AG04449 (cell line): Measurements from ENCODE around the gene KLF12.

Source experiments
- CTCF ChIA-PET: fragments of 350-600 bp; formaldehyde crosslinking; extraction: SDS; loops from one replicate; lab custom pipeline; 2021; ENCODE audit warnings: antibody characterized with exemption; lab: Yijun Ruan, JAX
- POLR2A ChIA-PET: fragments of 400-600, 350-600 bp; formaldehyde crosslinking; extraction: SDS; loops from one replicate; lab custom pipeline; 2020; ENCODE audit warnings: antibody characterized with exemption, inconsistent platforms; lab: Yijun Ruan, JAX
- DNase-seq: peaks from one replicate; pipeline ENCODE4 v3.0.0-alpha.2; 2010; ENCODE audit warnings: low read depth, low spot score
- H3K4me3 ChIP-seq: 2 replicates; pipeline ENCODE4 v1.5.1; 2011; ENCODE audit warnings: low read depth, mild to moderate bottlenecking, control low read depth, low read length
- CTCF ChIP-seq: IDR thresholded peaks from one replicate; pipeline ENCODE4 v1.5.1; 2011; ENCODE audit warnings: mild to moderate bottlenecking, moderate library complexity, low read length, control low read depth, inconsistent platforms; ENCODE audit not compliant: insufficient read depth; ENCODE audit errors: missing control alignments

The KLF12 gene

GRCh38 chr13:74142257-74142656, 8.1 kb upstream of the KLF12 start:
- TF ChIP-seq CTCF = no peak
- ChIA-PET CTCF (interaction anchor here (1.5 kb wide), 1 partner anchor 1077 kb away, joined by 4 read pairs; no protein-coding TSS in a partner anchor), POLR2A (no interaction called here)
- no peak overlapping the region for H3K4me3 ChIP-seq
- no peak for DNase-seq

GRCh38 chr13:74138241-74138640, 4.0 kb upstream of the KLF12 start:
- ChIA-PET CTCF (interaction anchor here (0.9 to 1.3 kb wide), 3 partner anchors 303 to 1119 kb away, joined by 4 read pairs; no protein-coding TSS in a partner anchor), POLR2A (no interaction called here)
- no peak for TF ChIP-seq CTCF
- H3K4me3 ChIP-seq = no peak overlapping the region
- DNase-seq = no peak

GRCh38 chr13:74136084-74136658, 2.0 kb upstream of the KLF12 start:
- ChIA-PET CTCF (interaction anchor here (1.0 kb wide), 2 partner anchors 148 to 151 kb away, joined by 3 to 6 read pairs; no protein-coding TSS in a partner anchor), POLR2A (interaction anchor here (1.1 to 1.7 kb wide), 2 partner anchors 75 to 151 kb away, joined by 3 to 8 read pairs; no protein-coding TSS in a partner anchor)
- no peak for TF ChIP-seq CTCF
- no peak for DNase-seq
- H3K4me3 ChIP-seq = peak overlapping the region; percentile 84

GRCh38 chr13:74135326-74136083, 1.3 kb upstream of the KLF12 start:
- H3K4me3 ChIP-seq = peak overlapping the region; percentile 84
- DNase-seq = no peak
- TF ChIP-seq CTCF = no peak
- POLR2A ChIA-PET = interaction anchor here (0.8 to 1.7 kb wide), 6 partner anchors 72 to 659 kb away, joined by 3 to 8 read pairs (median 3); no protein-coding TSS in a partner anchor
- CTCF ChIA-PET = interaction anchor here (1.0 kb wide), 2 partner anchors 149 to 151 kb away, joined by 3 to 6 read pairs; no protein-coding TSS in a partner anchor

- DNase-seq = no peak
- H3K4me3 ChIP-seq = peak overlapping the region; percentile 84
- no peak for TF ChIP-seq CTCF
- POLR2A ChIA-PET = interaction anchor here (0.8 to 1.7 kb wide), 6 partner anchors 73 to 660 kb away, joined by 3 to 8 read pairs (median 3); no protein-coding TSS in a partner anchor
- CTCF ChIA-PET = interaction anchor here (1.1 kb wide), 1 partner anchor 153 kb away, joined by 4 read pairs; no protein-coding TSS in a partner anchor
Measured at GRCh38 chr13:74134777-74135325, 647 bp upstream of the KLF12 start.
